ENCODE measurements around the gene WDR17. TPM values are rescaled to one million over a fixed set of nuclear protein-coding genes. Genes with fewer than 3 reads are reported as not detected.

The WDR17 gene
- total RNA-seq, 1 experiment from 2014 or later, result 1.3 TPM

DNA sequence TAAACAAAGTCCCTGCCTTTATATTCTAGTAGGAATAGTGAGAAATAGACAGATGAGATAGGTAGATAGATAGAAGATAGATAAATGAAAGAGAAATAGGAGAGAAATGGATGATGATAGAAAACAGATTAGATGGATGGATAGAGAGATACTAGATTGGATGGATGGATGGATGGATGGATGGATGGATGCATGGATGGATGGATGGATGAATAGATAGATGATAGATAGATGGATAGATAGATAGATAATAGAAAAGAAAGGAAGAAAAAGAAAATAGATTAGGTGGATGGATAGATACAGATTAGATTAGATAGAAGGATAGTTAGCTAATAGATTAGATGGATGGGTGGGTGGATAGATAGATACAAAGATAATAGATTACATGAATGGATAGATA, 33.2 kb upstream of the WDR17 start:
- POLR2A ChIA-PET (ENCODE audit: unreplicated experiment), result no interaction called here
- Histone ChIP-seq H3K4me1 (ENCODE audit: insufficient read depth, low read length) (no peaks in the 10 kb centered on the region), H3K9me3 (ENCODE audit: low read length) (no peaks in the 10 kb centered on the region), H3K4me2 (ENCODE audit: low read length) (no peak overlapping the region), H3K79me2 (ENCODE audit: low read length) (no peaks in the 10 kb centered on the region), H3K27me3 (ENCODE audit: low read length) (no peaks in the 10 kb centered on the region), H4K20me1 (ENCODE audit: low read length) (no peaks in the 10 kb centered on the region), H3K9me2 (replicated peaks; ENCODE audit: low read length) (no peaks in the 10 kb centered on the region), H3K9ac (ENCODE audit: low read length) (no peak overlapping the region), H3F3A (ENCODE audit: low read length, unreplicated experiment) (no peaks in the 10 kb centered on the region), H3K36me3 (ENCODE audit: low read depth, low read length) (no peaks in the 10 kb centered on the region), H3K4me3 (ENCODE audit: low read length) (no peak overlapping the region), H3K27ac (ENCODE audit: low read length) (no peak overlapping the region), H2AFZ (ENCODE audit: low read length) (no peak overlapping the region)
- CTCF ChIA-PET, result no interaction called here
- no peak for ATAC-seq
- TF ChIP-seq EZH2phosphoT487 (IDR thresholded peaks at IDR 0.05; ENCODE audit: borderline replicate concordance, low read length), result no peak
- TF ChIP-seq CTCF (conservative IDR thresholded peaks at IDR 0.05; ENCODE audit: low read depth, low read length), result no peak
- no peak for TF ChIP-seq EZH2 (IDR thresholded peaks at IDR 0.05; ENCODE audit: low read length, unreplicated experiment)
- intact Hi-C loops (cut with micrococcal nuclease), result loop anchor here (5.0 kb wide), 1 partner anchor 90 kb away; no protein-coding TSS in a partner anchor
- DNase-seq, result no peak
- no TSS peak for BruUV-seq (replicated peaks)

GRCh38 chr4:176034499-176034898, 31.1 kb upstream of the WDR17 start:
- POLR2A ChIA-PET (ENCODE audit: unreplicated experiment), result no interaction called here
- no peaks in the 10 kb centered on the region for H3K9me3 ChIP-seq (ENCODE audit: low read length)
- intact Hi-C loops (cut with micrococcal nuclease), result loop anchor here (1.0 to 5.0 kb wide), 3 partner anchors 88 to 307 kb away; no protein-coding TSS in a partner anchor
- H3K4me1 ChIP-seq (ENCODE audit: insufficient read depth, low read length), result no peaks in the 10 kb centered on the region
- H2AFZ ChIP-seq (ENCODE audit: low read length), result no peak overlapping the region
- ATAC-seq, result no peak
- H3F3A ChIP-seq (ENCODE audit: low read length, unreplicated experiment), result no peaks in the 10 kb centered on the region
- TF ChIP-seq EZH2 (IDR thresholded peaks at IDR 0.05; ENCODE audit: low read length, unreplicated experiment) (no peak), CTCF (conservative IDR thresholded peaks at IDR 0.05; ENCODE audit: low read depth, low read length) (peak; percentile 58)
- H3K36me3 ChIP-seq (ENCODE audit: low read depth, low read length), result no peaks in the 10 kb centered on the region
- H4K20me1 ChIP-seq (ENCODE audit: low read length), result no peaks in the 10 kb centered on the region
- no peak overlapping the region for H3K4me2 ChIP-seq (ENCODE audit: low read length)
- H3K27me3 ChIP-seq (ENCODE audit: low read length), result no peaks in the 10 kb centered on the region
- DNase-seq, result peak; percentile 51
- H3K9ac ChIP-seq (ENCODE audit: low read length), result no peak overlapping the region
- BruUV-seq (replicated peaks), result no TSS peak
- H3K9me2 ChIP-seq (replicated peaks; ENCODE audit: low read length), result no peaks in the 10 kb centered on the region
- no peak overlapping the region for H3K27ac ChIP-seq (ENCODE audit: low read length)
- H3K79me2 ChIP-seq (ENCODE audit: low read length), result no peaks in the 10 kb centered on the region
- H3K4me3 ChIP-seq (ENCODE audit: low read length), result no peak overlapping the region
- CTCF ChIA-PET, result interaction anchor here (0.7 kb wide), 1 partner anchor 25 kb away, joined by 3 read pairs; no protein-coding TSS in a partner anchor

- POLR2A ChIA-PET (ENCODE audit: unreplicated experiment), result no interaction called here
- H3F3A ChIP-seq (ENCODE audit: low read length, unreplicated experiment), result no peaks in the 10 kb centered on the region
- H3K4me1 ChIP-seq (ENCODE audit: insufficient read depth, low read length), result no peaks in the 10 kb centered on the region
- H4K20me1 ChIP-seq (ENCODE audit: low read length), result no peaks in the 10 kb centered on the region
- H3K27me3 ChIP-seq (ENCODE audit: low read length), result no peaks in the 10 kb centered on the region
- no peak overlapping the region for H2AFZ ChIP-seq (ENCODE audit: low read length)
- CTCF ChIA-PET, result interaction anchor here (0.7 kb wide), 1 partner anchor 24 kb away, joined by 3 read pairs; no protein-coding TSS in a partner anchor
- H3K36me3 ChIP-seq (ENCODE audit: low read depth, low read length), result no peaks in the 10 kb centered on the region
- H3K9me2 ChIP-seq (replicated peaks; ENCODE audit: low read length), result no peaks in the 10 kb centered on the region
- no TSS peak for BruUV-seq (replicated peaks)
- H3K4me3 ChIP-seq (ENCODE audit: low read length), result no peak overlapping the region
- H3K4me2 ChIP-seq (ENCODE audit: low read length), result no peak overlapping the region
- H3K9ac ChIP-seq (ENCODE audit: low read length), result no peak overlapping the region
- intact Hi-C loops (cut with micrococcal nuclease), result loop anchor here (1.0 to 5.0 kb wide), 3 partner anchors 87 to 306 kb away; no protein-coding TSS in a partner anchor
- TF ChIP-seq CTCF (conservative IDR thresholded peaks at IDR 0.05; ENCODE audit: low read depth, low read length) (no peak), EZH2phosphoT487 (IDR thresholded peaks at IDR 0.05; ENCODE audit: borderline replicate concordance, low read length) (no peak), EZH2 (IDR thresholded peaks at IDR 0.05; ENCODE audit: low read length, unreplicated experiment) (no peak)
- no peaks in the 10 kb centered on the region for H3K9me3 ChIP-seq (ENCODE audit: low read length)
- H3K79me2 ChIP-seq (ENCODE audit: low read length), result no peaks in the 10 kb centered on the region
- ATAC-seq, result no peak
- H3K27ac ChIP-seq (ENCODE audit: low read length), result no peak overlapping the region
- no peak for DNase-seq
These were observed 30.7 kb upstream of the WDR17 start for GRCh38 chr4:176034936-176035335.
